ENCODE measurements around the gene MYH11. TPM values are rescaled to one million over a fixed set of nuclear protein-coding genes. Genes with fewer than 3 reads are reported as not detected.

Gene MYH11
- total RNA-seq, 1 donor from 2014 or later: 0.04 TPM

- TF ChIP-seq, protein P1, sequence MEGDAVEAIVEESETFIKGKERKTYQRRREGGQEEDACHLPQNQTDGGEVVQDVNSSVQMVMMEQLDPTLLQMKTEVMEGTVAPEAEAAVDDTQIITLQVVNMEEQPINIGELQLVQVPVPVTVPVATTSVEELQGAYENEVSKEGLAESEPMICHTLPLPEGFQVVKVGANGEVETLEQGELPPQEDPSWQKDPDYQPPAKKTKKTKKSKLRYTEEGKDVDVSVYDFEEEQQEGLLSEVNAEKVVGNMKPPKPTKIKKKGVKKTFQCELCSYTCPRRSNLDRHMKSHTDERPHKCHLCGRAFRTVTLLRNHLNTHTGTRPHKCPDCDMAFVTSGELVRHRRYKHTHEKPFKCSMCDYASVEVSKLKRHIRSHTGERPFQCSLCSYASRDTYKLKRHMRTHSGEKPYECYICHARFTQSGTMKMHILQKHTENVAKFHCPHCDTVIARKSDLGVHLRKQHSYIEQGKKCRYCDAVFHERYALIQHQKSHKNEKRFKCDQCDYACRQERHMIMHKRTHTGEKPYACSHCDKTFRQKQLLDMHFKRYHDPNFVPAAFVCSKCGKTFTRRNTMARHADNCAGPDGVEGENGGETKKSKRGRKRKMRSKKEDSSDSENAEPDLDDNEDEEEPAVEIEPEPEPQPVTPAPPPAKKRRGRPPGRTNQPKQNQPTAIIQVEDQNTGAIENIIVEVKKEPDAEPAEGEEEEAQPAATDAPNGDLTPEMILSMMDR (IDR thresholded peaks at IDR 0.05; ENCODE audit: insufficient read depth, low read length, poor library complexity, severe bottlenecking): no peak
- no peaks in the 10 kb centered on the region for H3K36me3 ChIP-seq (ENCODE audit: control insufficient read depth, insufficient read depth, low read length)
- H3K4me3 ChIP-seq (ENCODE audit: low read depth, low read length): no peak overlapping the region
- H3K27me3 ChIP-seq (ENCODE audit: control insufficient read depth, insufficient read depth, low read length): no peaks in the 10 kb centered on the region
- DNase-seq (ENCODE audit: low read depth): no peak
Observed at GRCh38 chr16:15751940-15752339, 104.9 kb downstream of the MYH11 start.

- no peaks in the 10 kb centered on the region for H3K36me3 ChIP-seq (ENCODE audit: control insufficient read depth, insufficient read depth, low read length)
- DNase-seq (ENCODE audit: low read depth): no peak
- TF ChIP-seq, protein P1 (IDR thresholded peaks at IDR 0.05; ENCODE audit: insufficient read depth, low read length, poor library complexity, severe bottlenecking): no peak
- H3K4me3 ChIP-seq (ENCODE audit: low read depth, low read length): no peak overlapping the region
- peaks cover 2% of the 10 kb centered on the region for H3K27me3 ChIP-seq (ENCODE audit: control insufficient read depth, insufficient read depth, low read length)
Observed at GRCh38 chr16:15749985-15750384, 106.8 kb downstream of the MYH11 start.

- H3K27me3 ChIP-seq (ENCODE audit: control insufficient read depth, insufficient read depth, low read length): peaks cover 2% of the 10 kb centered on the region
- no peak for DNase-seq (ENCODE audit: low read depth)
- H3K4me3 ChIP-seq (ENCODE audit: low read depth, low read length): no peak overlapping the region
- H3K36me3 ChIP-seq (ENCODE audit: control insufficient read depth, insufficient read depth, low read length): no peaks in the 10 kb centered on the region
- TF ChIP-seq, protein P1 (IDR thresholded peaks at IDR 0.05; ENCODE audit: insufficient read depth, low read length, poor library complexity, severe bottlenecking): no peak
Observed at GRCh38 chr16:15749371-15749770, 107.5 kb downstream of the MYH11 start.

- Histone ChIP-seq H3K36me3 (ENCODE audit: control insufficient read depth, insufficient read depth, low read length) (no peaks in the 10 kb centered on the region), H3K4me3 (ENCODE audit: low read depth, low read length) (no peak overlapping the region), H3K27me3 (ENCODE audit: control insufficient read depth, insufficient read depth, low read length) (peaks cover 2% of the 10 kb centered on the region)
- DNase-seq (ENCODE audit: low read depth): no peak
- TF ChIP-seq, protein P1 (IDR thresholded peaks at IDR 0.05; ENCODE audit: insufficient read depth, low read length, poor library complexity, severe bottlenecking): no peak
Observed at GRCh38 chr16:15748654-15749053, 108.2 kb downstream of the MYH11 start.

DNA sequence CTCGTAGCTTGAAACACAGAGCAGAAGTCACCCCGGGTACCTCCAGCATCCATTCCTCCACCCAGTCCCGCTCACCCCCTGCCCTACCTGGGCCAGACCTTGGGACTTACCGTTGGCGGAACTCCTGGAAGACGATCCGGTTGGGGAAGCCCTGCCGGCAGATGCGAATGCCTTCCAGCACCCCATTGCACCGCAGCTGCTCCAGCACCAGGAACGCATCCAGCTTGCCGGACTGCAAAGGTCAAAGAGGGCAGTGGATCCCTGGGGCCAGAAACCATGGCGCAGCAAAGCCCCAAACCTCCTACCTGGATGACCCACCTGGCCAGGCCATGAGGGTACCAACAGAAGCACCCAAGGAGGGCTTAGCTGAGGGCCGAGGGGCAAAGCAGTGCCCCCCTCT, 108.9 kb downstream of the MYH11 start:
- Histone ChIP-seq H3K27me3 (ENCODE audit: control insufficient read depth, insufficient read depth, low read length) (peaks cover 2% of the 10 kb centered on the region), H3K4me3 (ENCODE audit: low read depth, low read length) (no peak overlapping the region), H3K36me3 (ENCODE audit: control insufficient read depth, insufficient read depth, low read length) (no peaks in the 10 kb centered on the region)
- TF ChIP-seq, protein P1 (IDR thresholded peaks at IDR 0.05; ENCODE audit: insufficient read depth, low read length, poor library complexity, severe bottlenecking): no peak
- DNase-seq (ENCODE audit: low read depth): no peak

GRCh38 chr16:15746332-15746731, 110.5 kb downstream of the MYH11 start:
- Histone ChIP-seq H3K4me3 (ENCODE audit: low read depth, low read length) (no peak overlapping the region), H3K27me3 (ENCODE audit: control insufficient read depth, insufficient read depth, low read length) (peaks cover 2% of the 10 kb centered on the region), H3K36me3 (ENCODE audit: control insufficient read depth, insufficient read depth, low read length) (no peaks in the 10 kb centered on the region)
- TF ChIP-seq, protein P1 (IDR thresholded peaks at IDR 0.05; ENCODE audit: insufficient read depth, low read length, poor library complexity, severe bottlenecking): no peak
- no peak for DNase-seq (ENCODE audit: low read depth)
